Omental fat pad (tissue), 4 donors: ENCODE data around the gene GRHL3. TPM values are rescaled to one million over a fixed set of nuclear protein-coding genes. Genes with fewer than 3 reads are reported as not detected.

Experiments used
- ATAC-seq: fragments of 150-250 bp; one replicate; pipeline ENCODE4 v1.9.1; 2016; ENCODE audit warnings: mild to moderate bottlenecking, moderate library complexity; ENCODE audit not compliant: low FRiP score
- DNase-seq: peaks from one replicate; pipeline ENCODE4 v3.0.0-alpha.2; 2019; ENCODE audit warnings: low spot score
- CTCF ChIP-seq, 3 donors: fragments of 450-650 bp; IDR thresholded peaks; one replicate each; pipeline ENCODE4 v1.5.1; 2016 to 2017; ENCODE audit warnings: antibody characterized with exemption in 3 of 3, mild to moderate bottlenecking in 3 of 3, moderate library complexity in 2 of 3
- total RNA-seq, 4 donors: library from RNA; depleted of rRNA; stranded (reverse); fragments of >200 nt; gene quantifications; one replicate each; pipeline ENCODE4 v1.1.0, GENCODE V29; 2016

The GRHL3 gene
- total RNA-seq, 4 donors from 2014 or later, result 0.44 to 3.3 (median 0.66) TPM

- DNase-seq (no peak), ATAC-seq (no peak)
- no peak for TF ChIP-seq CTCF (IDR thresholded peaks at IDR 0.05)
These were observed 42.7 kb downstream of the GRHL3 start for GRCh38 chr1:24361811-24362210.

- TF ChIP-seq CTCF (IDR thresholded peaks at IDR 0.05), result no peak
- no peak for DNase-seq
- ATAC-seq, result no peak
These were observed 43.2 kb downstream of the GRHL3 start for GRCh38 chr1:24362396-24362795.

DNA sequence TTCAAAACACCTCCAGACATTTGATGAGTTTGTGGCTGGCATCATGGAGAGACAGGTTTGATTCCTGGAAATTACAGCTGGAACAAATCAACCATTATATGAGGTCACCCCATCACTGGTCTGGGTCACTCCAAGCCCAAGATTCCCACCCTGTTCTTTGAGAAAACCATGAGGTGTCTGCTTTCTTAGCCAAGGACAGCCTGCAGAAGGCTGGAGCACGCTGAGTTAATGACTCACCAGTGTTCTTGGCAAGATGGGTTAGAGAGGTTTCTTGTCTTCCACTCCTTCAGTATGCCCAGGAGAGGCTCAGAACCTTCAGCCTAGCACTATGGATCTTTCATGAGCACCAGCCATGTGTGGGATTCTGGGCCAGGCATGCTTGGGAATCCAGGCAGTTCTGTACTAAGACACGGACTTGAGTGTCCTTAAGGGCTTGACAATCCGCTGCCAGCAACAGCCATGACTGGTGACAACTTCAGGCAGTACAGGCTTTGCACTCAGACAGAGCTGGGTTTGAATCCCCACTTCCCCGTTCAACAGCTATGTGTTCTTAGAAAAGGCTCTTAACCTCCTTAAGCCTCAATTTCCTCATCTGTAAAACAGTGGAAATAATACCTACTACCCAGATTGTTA, 43.9 kb downstream of the GRHL3 start:
- DNase-seq, result no peak
- ATAC-seq, result peak; percentile 84

GRCh38 chr1:24363994-24364393, 44.8 kb downstream of the GRHL3 start:
- no peak for DNase-seq
- TF ChIP-seq CTCF (IDR thresholded peaks at IDR 0.05), result no peak
- ATAC-seq, result no peak

More for the DNA sequence above, 43.9 kb downstream of the GRHL3 start:
- no peak for TF ChIP-seq CTCF (IDR thresholded peaks at IDR 0.05)

DNA sequence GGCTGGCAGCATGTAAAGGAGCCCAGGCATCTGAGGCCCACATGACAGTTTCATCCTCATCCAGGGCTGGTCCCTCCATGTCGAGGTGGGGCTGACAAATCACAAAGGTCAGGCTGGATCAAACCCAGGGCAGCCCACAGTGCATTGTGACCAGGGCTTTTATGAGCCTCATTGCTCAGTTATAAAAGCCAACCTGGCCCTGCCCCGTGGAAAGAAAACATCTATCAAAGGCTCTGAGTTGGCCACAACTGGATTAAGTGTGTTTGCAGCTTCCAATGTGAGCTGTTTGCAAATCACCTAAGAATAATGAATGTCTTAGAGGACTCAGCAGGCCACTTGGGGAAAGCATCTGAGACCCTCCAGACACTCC, 45.4 kb downstream of the GRHL3 start:
- no peak for TF ChIP-seq CTCF (IDR thresholded peaks at IDR 0.05)
- DNase-seq, result no peak
- ATAC-seq, result no peak

DNA sequence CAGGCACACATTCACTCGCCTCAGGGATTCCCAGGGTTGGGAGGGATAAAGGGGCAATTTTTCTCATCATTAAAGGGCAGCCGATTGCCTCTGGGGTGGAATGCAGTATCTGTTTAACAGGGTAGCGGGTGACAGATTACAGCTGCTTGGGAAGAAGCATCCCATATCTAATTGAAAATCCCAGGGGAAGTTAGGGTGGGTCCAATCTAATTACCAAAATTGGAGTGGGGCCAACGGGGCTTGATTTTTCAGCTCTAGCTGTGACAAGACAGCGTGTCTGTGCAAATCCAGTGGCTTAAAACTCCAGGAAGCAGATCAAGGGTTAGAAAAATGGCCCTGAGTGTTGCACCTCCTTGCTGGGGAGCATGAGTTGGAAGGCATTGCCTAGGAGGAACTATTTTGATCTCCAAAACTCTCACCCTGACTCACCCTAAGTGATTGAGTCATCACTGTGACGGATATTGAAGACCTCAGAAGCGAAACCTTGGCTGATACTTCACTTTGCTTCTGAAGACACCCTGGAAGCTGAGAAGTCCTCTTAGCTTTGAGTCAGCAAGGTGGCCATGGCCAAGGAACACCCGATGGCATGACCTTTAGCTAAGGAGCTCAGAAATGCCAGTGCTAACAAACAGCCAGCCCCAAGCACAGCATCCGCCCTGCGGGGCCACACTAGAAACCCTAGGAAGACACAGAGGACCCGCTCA, 46.0 kb downstream of the GRHL3 start:
- ATAC-seq (peak; percentile 85), DNase-seq (no peak)
- no peak for TF ChIP-seq CTCF (IDR thresholded peaks at IDR 0.05)

- ATAC-seq, result no peak
- no peak for DNase-seq
- no peak for TF ChIP-seq CTCF (IDR thresholded peaks at IDR 0.05)
These were observed 47.5 kb downstream of the GRHL3 start for GRCh38 chr1:24366707-24367106.
